ENCODE results near the gene BLOC1S1. TPM values are rescaled to one million over a fixed set of nuclear protein-coding genes. Genes with fewer than 3 reads are reported as not detected.

BLOC1S1 gene
- total RNA-seq, 2 experiments from 2014 or later: 89.9 to 93.6 TPM

DNA sequence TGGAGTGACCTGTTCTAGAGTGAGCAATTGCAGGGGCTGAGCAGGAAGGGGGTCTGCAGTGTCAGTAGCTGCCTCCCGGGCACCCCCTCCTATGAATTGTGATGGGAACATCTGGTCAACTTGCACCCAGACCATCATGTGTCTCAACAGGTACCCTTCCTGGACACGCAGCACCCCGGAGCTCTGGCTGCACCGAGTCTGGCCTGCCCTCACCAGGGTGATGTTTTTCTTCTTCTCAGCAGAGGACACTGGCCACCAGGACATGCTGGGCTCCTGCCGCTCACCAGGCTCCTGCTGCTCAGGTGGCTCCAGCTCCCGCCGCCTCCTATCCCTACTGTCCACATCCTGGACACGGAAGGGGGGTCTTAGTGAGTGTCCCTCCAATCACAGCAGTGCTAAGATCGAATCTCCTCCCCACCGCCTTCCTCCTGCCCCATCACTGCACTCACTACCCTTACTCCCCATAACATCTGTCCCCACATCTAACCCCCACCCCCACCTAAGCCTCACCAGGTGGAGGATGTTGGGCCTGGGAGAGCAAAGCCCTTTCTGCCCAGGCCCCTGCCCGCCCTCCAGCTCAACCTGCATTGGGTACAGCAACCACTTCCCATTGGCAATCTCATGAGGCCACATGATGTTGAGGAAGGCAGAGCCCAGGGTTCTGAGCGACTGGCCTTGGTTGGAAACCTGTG is 23.1 kb upstream of the BLOC1S1 start:
- ChIA-PET CTCF (interaction anchor here (0.5 kb wide), 1 partner anchor 20 kb away, joined by 4 read pairs; no protein-coding TSS in a partner anchor), POLR2A (no interaction called here)

DNA sequence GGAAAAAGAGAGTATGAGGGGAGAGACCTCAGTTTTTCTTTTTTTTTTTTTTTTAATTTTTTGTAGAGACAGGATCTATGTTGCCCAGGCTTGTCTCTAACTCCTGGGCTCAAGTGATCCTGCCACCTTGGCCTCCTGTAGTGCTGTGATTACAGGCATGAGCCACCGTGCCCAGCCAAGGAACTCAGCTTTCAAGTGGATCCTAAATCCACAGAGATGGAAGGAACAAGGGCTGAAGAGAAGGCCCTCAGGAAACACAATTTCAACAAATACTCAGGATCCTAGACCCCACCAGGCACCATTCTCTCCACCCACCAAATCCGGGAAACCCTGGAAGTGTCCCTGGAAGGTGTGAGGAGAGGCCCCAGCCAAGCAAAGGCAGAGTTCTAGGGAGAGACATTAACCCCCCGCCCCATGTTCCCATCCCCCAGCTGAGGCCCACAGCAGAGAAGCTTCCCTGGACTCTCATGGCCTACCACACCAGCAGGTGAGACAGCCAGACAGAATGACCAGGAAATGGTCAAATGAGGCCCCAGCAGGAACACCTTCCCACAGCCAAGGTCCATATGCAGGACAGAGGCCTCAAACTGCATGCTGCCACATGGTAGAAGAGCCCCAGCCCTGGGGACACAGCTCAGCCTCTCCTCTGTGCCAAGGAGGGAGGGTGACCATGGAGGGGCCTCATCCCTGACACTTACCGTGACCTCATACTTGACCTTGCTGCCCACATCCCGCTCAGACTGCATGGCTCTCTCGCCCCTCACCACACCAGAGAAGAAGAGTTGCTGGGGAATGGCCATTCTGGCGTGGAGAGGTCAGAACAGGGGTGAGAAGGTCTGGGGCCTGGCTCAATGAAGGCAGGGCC is 22.3 kb upstream of the BLOC1S1 start:
- CTCF ChIA-PET: interaction anchor here (0.7 kb wide), 1 partner anchor 43 kb away, joined by 3 read pairs; no protein-coding TSS in a partner anchor

DNA sequence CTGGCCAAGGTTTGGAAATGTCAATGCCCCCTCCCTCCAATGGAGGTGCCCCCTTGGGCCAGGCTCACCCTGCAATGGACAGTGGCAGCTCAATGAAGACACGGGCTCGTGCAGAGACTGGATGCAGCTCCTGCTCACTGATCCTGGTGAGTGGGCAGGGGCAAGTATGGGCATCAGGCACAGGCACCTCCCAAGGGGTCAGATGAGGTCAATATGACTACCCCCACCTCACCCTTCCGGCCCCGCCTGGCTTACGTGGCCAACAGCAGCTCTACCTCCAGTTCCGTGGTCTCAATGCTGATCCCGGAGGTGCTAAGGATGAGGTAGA is 21.7 kb upstream of the BLOC1S1 start:
- ChIA-PET CTCF (interaction anchor here (0.7 kb wide), 1 partner anchor 43 kb away, joined by 3 read pairs; no protein-coding TSS in a partner anchor), POLR2A (no interaction called here)

More for the DNA sequence above, 22.3 kb upstream of the BLOC1S1 start:
- POLR2A ChIA-PET: no interaction called here

DNA sequence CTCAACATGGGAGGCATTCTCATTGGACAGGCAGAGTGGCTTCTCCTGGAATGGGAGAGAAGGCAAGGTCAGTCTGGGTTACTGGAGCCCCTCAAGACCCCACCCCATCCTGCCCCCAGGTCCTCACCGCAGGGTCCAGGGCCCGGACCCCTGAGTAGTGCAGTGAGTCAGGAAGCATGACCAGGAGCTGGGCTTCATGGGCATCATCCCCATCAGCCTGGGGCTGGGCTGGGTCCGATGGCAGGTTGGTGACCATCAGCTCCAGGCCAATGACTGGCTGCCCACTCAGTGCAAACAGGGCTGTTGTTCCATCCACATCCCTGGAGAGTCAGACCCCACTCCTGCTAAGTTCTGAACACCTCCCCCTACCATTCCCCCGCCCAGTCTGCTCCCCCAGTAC is 21.2 kb upstream of the BLOC1S1 start:
- ChIA-PET POLR2A (no interaction called here), CTCF (no interaction called here)

DNA sequence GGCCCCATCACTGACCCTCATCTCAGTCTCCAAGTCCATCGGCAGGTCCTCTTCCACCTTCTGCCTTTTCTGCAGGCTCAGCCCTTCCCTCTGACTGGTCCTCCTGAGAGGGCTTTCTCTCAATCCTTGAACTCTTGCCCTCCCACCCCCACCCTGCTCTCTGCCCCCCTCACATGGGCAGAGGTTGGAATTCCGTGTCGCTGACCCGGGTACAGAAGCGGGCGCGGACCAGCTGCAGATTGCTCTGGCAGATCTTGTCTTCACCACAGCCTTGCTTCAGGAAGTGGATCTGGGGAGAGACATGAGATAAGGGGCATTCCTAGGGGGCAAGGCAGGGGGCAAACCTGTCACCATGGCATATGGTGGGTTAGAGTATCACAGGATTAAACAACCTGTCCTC is 20.5 kb upstream of the BLOC1S1 start:
- ChIA-PET CTCF (no interaction called here), POLR2A (no interaction called here)

DNA sequence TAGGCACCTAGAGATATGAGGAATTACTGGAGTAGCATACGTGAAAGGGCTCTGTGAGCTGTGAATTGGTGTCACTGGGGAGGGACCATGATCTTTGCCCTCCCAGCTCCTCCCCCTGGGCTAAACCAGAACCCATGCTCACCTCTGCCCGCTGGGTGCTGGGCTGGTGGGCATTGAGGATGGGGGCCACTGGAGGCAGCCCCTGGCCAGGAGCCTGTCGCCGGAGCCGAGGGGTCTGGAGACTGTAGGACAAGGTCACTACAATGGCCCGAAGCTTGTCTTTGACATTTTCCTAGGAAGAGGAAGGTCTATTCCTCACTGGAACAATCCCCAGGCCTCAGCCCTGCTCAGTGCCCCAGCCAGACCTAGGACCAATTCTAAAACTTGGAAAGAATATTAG is 19.7 kb upstream of the BLOC1S1 start:
- POLR2A ChIA-PET: no interaction called here

DNA sequence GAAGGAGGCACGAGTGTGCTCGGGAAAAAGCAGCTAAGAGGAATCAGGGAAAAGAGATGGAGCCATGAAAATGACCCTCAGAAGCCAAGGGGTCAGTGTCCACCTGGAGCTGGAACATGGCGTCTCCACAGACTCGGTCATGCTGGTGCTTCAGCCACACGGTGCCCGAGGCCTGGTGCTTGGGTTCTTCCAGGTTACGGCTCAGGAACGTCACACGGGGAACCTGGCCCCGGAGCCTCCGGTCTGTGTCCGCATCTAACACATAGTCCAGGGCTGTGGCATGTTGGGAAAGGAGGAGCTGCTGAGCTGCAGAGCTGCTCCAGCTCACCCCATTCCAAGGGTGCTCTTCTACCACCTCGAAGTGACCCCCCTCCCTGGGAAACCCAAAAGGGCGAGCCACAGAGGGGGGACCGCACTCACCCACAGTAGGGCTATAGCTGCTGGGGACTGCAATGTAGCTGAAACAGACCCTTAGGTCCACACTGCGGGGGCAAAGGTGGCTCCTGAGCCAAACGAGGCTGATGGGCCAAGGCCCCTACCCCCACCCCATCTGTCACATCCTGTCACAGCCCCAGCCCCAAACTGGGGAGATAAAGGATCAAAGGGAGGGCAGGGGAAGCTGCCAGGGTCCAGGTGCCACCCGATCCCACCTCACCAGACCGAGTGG is 18.9 kb upstream of the BLOC1S1 start:
- POLR2A ChIA-PET: no interaction called here

More for the DNA sequence above, 19.7 kb upstream of the BLOC1S1 start:
- CTCF ChIA-PET: no interaction called here

DNA sequence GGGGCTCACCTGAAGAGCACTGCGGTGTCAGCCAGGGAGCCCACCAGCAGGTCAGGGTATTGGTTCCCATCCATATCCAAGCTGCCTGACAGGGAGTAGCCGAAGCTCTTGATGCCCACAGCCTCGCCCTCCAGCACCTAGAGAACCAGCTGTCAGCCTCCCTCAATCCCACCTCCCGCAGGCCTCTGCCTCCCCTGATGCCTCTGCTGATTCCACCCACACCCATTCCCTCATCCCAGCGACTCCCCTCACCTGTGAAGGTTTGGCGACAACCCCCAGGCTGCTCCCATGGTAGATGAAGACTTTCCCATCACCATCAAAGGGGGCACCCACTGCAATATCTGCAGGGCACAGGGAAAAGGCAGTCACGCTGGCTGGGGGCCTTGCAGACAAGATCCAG is 18.2 kb upstream of the BLOC1S1 start:
- POLR2A ChIA-PET: interaction anchor here (0.5 kb wide), 1 partner anchor 735 kb away, joined by 7 read pairs; no protein-coding TSS in a partner anchor

More for the DNA sequence above, 18.9 kb upstream of the BLOC1S1 start:
- CTCF ChIA-PET: no interaction called here

DNA sequence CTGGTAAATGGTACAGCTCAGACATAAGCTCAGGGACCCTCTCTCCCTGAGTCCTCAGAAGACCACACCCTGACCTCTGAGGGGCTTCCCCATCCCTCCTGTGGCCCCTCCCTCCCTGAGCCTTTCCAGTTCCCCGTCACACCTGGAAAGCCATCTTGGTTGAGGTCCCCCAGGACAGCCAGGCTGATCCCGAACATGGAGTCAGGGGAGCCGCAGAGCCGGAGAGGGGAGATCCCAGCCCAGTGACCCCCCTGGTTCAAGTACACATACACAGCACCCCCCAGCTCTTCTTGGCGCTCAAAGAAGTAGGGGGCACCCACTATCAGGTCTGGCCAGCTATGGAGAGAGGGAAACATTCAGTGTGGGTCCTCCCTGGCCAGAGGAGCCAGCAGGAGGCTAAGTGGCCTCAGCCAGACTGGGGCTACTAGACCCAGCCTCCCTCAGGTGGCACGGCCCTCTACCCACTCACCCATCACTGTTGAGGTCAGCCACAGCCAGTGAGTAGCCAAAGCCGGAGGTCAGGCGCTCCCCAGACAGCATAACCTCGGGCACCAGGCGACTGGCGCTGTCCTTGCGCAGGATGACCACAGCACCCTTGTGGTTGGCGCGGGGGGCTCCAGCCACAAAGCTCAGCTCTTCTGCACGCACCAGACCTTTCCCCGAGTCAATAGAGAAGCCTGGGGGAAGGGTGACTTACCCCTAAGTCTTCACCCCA is 17.4 kb upstream of the BLOC1S1 start:
- CTCF ChIA-PET: no interaction called here
- POLR2A ChIA-PET: interaction anchor here (0.5 kb wide), 1 partner anchor 734 kb away, joined by 7 read pairs; no protein-coding TSS in a partner anchor

More for the DNA sequence above, 18.2 kb upstream of the BLOC1S1 start:
- CTCF ChIA-PET: no interaction called here

DNA sequence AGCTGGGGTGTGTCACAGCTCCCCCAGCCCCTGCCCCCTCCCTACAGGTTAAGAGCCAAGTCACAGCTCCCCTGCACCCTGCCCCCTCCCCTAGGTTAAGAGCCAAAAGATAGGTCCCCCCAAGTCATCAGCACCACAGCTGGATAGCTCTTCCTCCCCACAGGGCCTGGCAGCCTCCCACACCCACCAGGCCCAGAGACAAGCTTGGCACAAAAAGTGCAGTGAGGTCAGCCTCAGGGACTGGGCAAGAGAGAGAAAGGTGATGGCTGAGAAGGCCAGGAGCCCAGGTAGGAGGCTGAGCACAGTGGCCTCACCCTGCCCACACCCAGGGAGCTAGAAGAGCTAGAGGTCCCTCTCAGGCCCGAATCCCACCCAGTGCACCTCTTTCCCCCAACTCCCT is 16.9 kb upstream of the BLOC1S1 start:
- POLR2A ChIA-PET: no interaction called here
- CTCF ChIA-PET: no interaction called here

DNA sequence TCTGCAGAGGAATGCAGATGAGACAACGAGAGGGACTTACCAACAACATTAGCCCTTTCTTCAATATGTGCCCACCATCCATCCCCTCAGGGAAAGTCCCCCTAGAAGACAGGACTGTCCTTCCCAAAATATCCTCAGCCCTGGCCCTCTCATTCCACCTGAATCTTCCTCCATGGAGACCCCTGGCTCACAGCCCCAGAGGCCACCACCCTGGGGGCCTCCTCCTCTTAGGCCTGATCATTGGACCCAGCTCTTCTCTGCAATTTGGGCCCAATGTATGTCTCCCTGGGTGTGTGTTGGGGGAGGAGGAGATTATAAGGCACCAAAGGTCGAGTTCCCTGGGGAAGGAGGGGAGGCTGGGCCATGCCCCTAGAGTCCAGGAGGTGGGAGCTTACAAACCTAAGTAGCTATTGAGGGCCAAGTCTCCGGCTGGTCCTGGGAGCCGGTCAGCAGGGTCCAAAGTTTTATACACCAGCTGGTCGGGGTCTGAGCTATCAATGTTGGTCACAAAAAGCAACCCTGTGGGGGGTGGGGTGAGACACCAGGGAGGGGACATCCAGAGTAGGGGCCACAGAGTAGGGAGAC is 16.3 kb upstream of the BLOC1S1 start:
- ChIA-PET CTCF (no interaction called here), POLR2A (no interaction called here)

DNA sequence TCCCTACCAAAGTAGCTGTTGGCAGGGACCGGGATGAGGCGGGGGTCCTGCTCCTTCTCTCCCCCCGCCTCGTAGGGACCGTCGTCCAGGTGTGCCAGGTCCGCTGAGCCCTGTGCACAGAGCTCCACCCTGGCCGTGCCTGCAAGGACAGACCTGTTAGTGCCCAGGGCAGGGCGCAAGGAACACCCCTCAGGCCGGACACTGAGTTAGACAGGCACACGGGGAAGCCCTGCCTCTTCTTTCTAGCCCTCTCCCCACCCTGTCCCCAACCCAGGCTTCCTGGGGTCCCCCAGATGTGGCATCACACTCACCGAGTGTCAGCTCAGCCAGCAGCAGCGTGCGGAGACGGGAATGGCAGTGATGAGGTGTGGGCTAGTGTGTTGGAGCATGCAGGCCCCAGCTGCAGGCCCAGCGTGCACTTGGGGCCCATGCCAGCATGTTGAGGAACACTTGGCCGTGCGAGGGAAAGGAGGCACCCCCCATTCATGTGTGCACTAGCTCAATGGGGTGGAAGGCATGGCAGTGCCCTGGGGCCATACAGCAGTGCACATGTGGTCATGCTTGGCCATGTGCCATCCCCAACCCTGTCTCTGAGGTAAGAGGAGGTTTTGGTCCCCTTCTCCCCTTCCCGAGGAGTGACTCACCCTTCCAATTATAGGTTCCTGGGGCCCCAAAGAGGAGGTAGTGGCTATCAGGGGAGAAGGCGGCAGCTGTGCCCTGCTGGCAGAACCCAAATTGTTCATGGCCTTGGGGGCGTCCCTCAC is 15.4 kb upstream of the BLOC1S1 start:
- ChIA-PET POLR2A (no interaction called here), CTCF (interaction anchor here (0.6 kb wide), 1 partner anchor 21 kb away, joined by 3 read pairs; no protein-coding TSS in a partner anchor)

DNA sequence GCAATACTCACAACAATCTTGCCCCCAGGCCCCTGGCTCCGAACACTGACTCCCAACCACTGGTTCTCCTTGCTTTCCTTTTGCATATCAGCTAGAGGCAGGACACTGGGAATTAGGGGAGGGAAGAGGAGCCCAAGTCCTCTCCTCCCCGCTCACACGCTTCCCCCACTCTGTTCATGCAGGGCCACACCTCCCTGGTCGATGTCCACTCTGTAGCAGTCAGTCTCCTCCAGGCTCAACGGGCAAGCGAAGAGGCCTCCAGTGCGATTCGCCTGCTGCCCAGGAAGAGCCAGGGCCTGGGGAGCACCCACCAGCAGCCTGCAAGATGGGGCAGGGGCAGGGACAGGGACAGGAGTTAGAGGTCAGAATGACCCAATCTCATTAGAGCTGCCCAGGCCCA is 13.0 kb upstream of the BLOC1S1 start:
- CTCF ChIA-PET: no interaction called here

DNA sequence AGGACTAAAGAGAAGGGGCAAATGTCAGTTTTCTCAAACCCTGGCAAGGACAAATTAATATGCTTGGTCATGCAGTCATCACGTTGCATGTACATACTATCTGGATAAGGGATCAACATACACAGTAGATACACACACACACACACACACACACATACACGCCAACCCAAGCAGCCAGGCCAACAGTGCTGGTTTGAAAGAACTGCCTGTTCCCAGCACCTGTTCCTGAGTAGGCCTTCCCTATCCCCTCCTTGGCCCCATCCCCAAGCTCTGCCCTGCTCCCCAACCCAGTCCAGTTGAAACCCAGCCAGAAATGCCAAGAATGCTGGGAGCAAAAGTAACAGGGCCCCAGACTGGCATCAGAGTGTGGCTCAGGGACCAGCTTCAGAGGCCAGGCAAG is 12.6 kb upstream of the BLOC1S1 start:
- ChIA-PET POLR2A (no interaction called here), CTCF (no interaction called here)

More for the DNA sequence above, 13.0 kb upstream of the BLOC1S1 start:
- POLR2A ChIA-PET: no interaction called here

DNA sequence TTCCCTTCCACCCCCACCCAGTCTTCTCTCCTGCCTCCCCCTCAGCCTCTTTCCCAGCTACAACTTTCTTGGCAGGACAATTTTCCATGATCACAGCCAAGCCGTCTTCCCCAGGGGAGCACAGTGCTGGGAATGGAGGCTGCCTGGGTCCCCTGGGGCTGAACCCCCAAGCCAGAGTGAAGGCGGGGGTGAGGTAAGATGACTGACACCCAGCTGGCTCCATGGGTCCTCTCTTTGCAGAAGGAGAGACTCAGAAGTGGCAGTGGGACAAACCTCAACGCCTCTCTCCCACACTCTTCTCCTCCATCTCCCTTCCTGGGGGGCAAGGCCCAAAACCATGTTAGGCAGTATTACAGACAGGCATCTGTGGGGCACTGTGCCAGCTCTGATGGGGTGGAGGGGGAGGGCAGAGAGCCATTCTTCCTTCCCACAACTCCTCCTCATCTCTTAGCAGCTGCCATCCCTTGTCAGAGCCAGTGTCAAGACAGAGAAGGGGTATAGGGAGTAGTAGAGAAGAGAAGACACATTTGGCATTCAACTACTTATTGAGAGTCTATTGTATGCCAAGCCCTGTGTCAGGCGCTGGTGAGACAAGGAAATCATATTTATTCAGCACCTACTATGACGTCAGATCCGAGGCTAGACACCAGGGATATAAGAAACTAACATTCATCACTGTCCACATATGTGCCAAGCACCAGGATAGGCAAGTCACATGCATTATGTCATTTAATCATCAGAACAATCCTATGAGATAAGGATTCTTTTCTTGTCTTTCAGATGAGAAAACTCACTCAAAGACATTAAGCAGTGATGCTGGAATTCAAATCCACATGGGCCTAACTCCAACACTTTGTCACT is 11.7 kb upstream of the BLOC1S1 start:
- ChIA-PET POLR2A (no interaction called here), CTCF (no interaction called here)

DNA sequence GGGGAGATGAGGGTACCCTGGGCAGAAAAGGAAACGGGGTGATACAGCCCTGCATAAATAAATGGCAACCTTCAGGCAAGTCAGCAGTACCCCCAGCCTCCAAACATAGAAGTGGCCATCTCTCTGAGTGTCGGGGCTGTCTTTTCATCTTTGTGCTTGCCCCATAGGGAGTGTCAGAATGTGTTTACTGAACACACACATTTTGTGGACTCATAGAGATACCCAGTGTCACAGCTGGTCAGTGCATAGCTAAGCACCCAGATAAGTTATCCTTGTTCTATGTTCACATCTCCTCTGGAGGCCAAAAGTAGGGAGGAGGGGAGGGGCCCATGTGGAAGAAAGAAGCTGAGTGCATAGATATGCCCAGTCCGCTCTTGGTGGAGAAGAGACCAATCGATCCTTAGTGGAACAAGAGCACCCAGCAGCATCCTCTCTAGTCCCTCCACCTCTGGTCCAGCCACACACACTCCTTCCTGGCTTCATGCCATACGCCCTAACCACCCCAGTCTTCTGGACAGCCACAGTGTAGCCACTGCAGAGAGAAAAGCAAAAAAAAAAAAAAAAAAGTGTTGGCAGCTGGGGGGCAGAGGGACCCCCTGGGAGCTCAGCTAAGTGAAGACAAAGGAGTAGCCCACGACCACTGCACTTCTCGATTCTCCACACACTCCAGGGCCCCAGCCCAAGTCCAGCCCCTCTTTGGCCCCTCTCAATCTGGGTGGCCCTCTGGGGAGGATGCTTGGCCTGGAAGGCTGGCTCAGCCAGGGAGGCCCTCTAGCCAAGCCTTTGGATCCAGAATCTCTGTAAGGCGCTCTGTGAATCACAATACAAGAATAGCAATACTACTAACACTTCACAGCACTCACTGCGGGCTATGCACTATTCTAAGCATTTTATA is 10.8 kb upstream of the BLOC1S1 start:
- POLR2A ChIA-PET: interaction anchor here (0.6 kb wide), 3 partner anchors 22 to 801 kb away, joined by 3 to 4 read pairs (median 3); no protein-coding TSS in a partner anchor
- CTCF ChIA-PET: interaction anchor here (0.6 to 2.7 kb wide), 3 partner anchors 11 to 49 kb away, joined by 4 to 7 read pairs (median 6); partner anchors contain the start of gene BLOC1S1
